T-helper 1 cell treated with Interleukin-12 subunit alpha and Interleukin-12 subunit beta and Interleukin-4 antibody, amounts not matched to agents 30 μg/mL and 1 μg/mL, for 36 hours (primary cell): ENCODE data around the gene PCDH1.
"Not testable (repeated sequence)": the region's sequence is repeated elsewhere in the genome, so short reads cannot be mapped to it uniquely, and the experiment has no call there.

Experiments
- H3K27ac Mint-ChIP-seq: one replicate; pipeline ENCODE4 v1.8.0; 2021; ENCODE audit warnings: mild to moderate bottlenecking, mixed read lengths
- H3K27me3 Mint-ChIP-seq: one replicate; pipeline ENCODE4 v1.8.0; 2021; ENCODE audit warnings: low read depth, mixed read lengths
- H3K36me3 Mint-ChIP-seq: one replicate; pipeline ENCODE4 v1.8.0; 2021; ENCODE audit warnings: low read depth, mixed read lengths
- H3K4me1 Mint-ChIP-seq: one replicate; pipeline ENCODE4 v1.8.0; 2021; ENCODE audit warnings: low read depth, mixed read lengths
- H3K4me3 Mint-ChIP-seq: one replicate; pipeline ENCODE4 v1.8.0; 2021; ENCODE audit warnings: mild to moderate bottlenecking, moderate library complexity, mixed read lengths
- H3K9me3 Mint-ChIP-seq: one replicate; pipeline ENCODE4 v1.8.0; 2021; ENCODE audit warnings: mixed read lengths

PCDH1 gene

DNA sequence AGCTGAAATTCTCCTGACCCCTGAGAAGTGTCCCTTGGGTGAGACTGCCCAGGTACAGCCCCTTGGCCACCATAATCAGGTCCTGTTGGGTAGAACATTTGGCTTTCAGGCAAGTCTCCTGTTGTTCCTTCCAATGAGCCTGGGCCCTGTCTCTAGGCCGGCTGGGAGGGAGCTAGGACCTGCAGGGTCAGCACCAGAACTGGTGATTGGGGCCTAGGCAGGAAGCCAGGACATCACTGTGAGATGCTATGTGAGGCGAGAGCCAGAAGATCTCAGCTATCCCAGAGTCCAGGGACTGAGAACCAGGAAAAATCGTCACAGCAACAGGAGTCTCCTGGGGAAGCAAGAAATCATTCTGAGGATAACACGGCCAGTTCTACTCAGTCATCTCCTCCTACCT lies 51.5 kb downstream of the PCDH1 start:
- Mint-ChIP-seq H3K27me3 (peaks cover 56% of the 10 kb centered on the region), H3K9me3 (no peaks in the 10 kb centered on the region), H3K4me1 (peaks cover 3% of the 10 kb centered on the region), H3K4me3 (no peak overlapping the region), H3K36me3 (no peaks in the 10 kb centered on the region), H3K27ac (no peak overlapping the region)

DNA sequence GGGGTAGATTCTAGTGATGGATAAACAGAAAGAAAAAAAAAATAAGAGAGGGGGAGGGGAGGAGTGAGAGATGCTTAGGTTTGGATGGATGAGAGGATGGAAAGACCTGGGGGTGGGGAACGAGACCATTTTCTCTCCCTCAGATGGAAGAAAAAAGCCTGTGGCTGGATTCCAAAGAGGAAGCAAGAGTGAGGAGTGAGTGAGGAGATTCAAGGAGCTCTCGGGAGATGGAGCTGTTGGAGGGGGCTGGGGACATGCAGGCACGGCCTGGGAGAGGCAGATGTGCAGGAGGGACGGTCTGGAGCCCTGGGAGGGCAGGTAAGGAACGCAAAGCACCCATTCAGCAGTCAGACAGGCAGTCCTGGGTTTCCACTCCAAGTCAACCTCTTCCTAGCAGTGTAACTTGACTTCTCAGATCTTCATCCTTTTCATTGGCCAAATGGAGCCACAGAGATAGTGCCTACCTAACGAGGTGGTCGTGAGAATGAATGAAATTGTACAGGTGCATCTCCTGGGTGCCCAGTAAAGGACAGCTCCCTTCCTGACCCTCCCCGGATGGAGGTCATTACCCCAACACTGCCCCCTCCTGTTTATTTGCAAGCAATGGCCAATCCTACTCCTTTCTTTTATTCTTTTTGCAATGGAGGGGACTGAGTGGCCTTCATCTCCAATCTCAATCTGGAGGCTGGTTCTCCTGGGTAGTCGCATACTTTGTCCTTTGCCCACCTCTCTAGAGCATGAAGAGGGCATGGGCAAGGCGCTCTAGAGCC lies 52.2 kb downstream of the PCDH1 start:
- Mint-ChIP-seq H3K4me1 (peaks cover 3% of the 10 kb centered on the region), H3K4me3 (no peak overlapping the region), H3K36me3 (no peaks in the 10 kb centered on the region), H3K27me3 (peaks cover 54% of the 10 kb centered on the region), H3K9me3 (no peaks in the 10 kb centered on the region), H3K27ac (no peak overlapping the region)

DNA sequence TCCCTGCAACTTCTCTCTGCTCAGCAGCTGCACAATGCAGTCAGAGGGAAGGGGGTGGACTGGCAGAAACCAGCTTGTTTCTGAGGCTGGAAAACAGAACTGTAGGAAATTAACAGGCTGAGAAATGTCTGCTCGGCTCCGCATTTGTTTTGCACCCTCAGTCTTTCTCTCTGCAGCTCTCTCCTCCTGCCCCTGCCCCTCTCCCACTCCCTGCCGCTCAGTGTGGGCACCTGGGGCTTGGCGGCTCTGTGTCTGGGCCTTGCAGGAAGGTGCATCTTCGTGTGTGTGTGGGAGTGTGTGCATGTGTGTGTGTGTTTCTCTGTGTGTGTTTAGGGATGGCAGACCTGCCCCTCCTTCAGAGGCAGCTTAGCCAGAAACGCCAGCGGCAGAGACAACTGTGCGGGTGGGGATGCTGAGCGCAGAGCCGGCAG lies 53.0 kb downstream of the PCDH1 start:
- no peaks in the 10 kb centered on the region for H3K36me3 Mint-ChIP-seq
- H3K4me1 Mint-ChIP-seq: peaks cover 3% of the 10 kb centered on the region
- H3K27me3 Mint-ChIP-seq: peaks cover 51% of the 10 kb centered on the region
- H3K4me3 Mint-ChIP-seq: no peak overlapping the region
- H3K27ac Mint-ChIP-seq: no peak overlapping the region
- no peaks in the 10 kb centered on the region for H3K9me3 Mint-ChIP-seq

DNA sequence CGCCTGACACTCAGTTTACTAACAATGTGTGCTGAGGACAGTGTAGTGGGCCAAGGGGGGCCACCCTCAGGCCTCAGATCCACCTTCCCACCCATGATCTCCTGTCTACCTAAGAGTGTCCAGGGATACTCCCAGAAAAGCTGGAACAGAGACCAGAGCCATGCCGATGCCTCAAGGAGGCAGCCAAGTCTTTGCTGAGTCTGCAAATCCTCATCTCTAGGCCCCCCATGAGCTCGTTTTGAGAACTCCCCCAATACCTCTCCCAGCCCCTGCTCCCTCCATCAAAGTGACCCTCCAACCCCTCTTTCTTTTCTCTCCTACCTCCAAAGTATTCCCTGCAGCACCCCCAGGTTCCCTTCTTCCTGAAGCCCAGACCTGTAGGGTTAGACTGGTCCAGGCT lies 53.5 kb downstream of the PCDH1 start:
- peaks cover 3% of the 10 kb centered on the region for H3K4me1 Mint-ChIP-seq
- no peak overlapping the region for H3K27ac Mint-ChIP-seq
- H3K36me3 Mint-ChIP-seq: no peaks in the 10 kb centered on the region
- no peak overlapping the region for H3K4me3 Mint-ChIP-seq
- no peaks in the 10 kb centered on the region for H3K9me3 Mint-ChIP-seq
- peaks cover 50% of the 10 kb centered on the region for H3K27me3 Mint-ChIP-seq

- Mint-ChIP-seq H3K27ac (no peak overlapping the region), H3K4me3 (no peak overlapping the region), H3K4me1 (peaks cover 3% of the 10 kb centered on the region), H3K36me3 (no peaks in the 10 kb centered on the region), H3K27me3 (peaks cover 39% of the 10 kb centered on the region), H3K9me3 (no peaks in the 10 kb centered on the region)
Measured at GRCh38 chr5:141823056-141823455, 55.2 kb downstream of the PCDH1 start.

- Mint-ChIP-seq H3K27ac (no peak overlapping the region), H3K9me3 (no peaks in the 10 kb centered on the region), H3K36me3 (no peaks in the 10 kb centered on the region), H3K27me3 (peaks cover 38% of the 10 kb centered on the region), H3K4me1 (no peaks in the 10 kb centered on the region), H3K4me3 (no peak overlapping the region)
Measured at GRCh38 chr5:141822144-141822543, 56.1 kb downstream of the PCDH1 start.

- Mint-ChIP-seq H3K9me3 (no peaks in the 10 kb centered on the region), H3K4me3 (no peak overlapping the region), H3K27me3 (peaks cover 42% of the 10 kb centered on the region), H3K36me3 (no peaks in the 10 kb centered on the region), H3K27ac (no peak overlapping the region), H3K4me1 (no peaks in the 10 kb centered on the region)
Measured at GRCh38 chr5:141821430-141821925, 56.7 kb downstream of the PCDH1 start.

GRCh38 chr5:141820686-141821085 lies 57.5 kb downstream of the PCDH1 start:
- H3K27me3 Mint-ChIP-seq: peaks cover 34% of the 10 kb centered on the region
- not testable (repeated sequence) for H3K4me3 Mint-ChIP-seq, H3K36me3 Mint-ChIP-seq, H3K9me3 Mint-ChIP-seq, H3K4me1 Mint-ChIP-seq, H3K27ac Mint-ChIP-seq

- Mint-ChIP-seq H3K4me1 (no peaks in the 10 kb centered on the region), H3K9me3 (no peaks in the 10 kb centered on the region), H3K4me3 (no peak overlapping the region), H3K27me3 (peaks cover 21% of the 10 kb centered on the region), H3K27ac (no peak overlapping the region), H3K36me3 (no peaks in the 10 kb centered on the region)
Measured at GRCh38 chr5:141817631-141818030, 60.6 kb downstream of the PCDH1 start.

- Mint-ChIP-seq H3K4me3 (no peak overlapping the region), H3K36me3 (no peaks in the 10 kb centered on the region), H3K4me1 (no peaks in the 10 kb centered on the region), H3K9me3 (no peaks in the 10 kb centered on the region), H3K27me3 (peaks cover 20% of the 10 kb centered on the region), H3K27ac (no peak overlapping the region)
Measured at GRCh38 chr5:141816598-141817399, 61.4 kb downstream of the PCDH1 start.

- Mint-ChIP-seq H3K27me3 (peaks cover 29% of the 10 kb centered on the region), H3K36me3 (no peaks in the 10 kb centered on the region), H3K9me3 (no peaks in the 10 kb centered on the region), H3K4me3 (no peak overlapping the region), H3K4me1 (no peaks in the 10 kb centered on the region), H3K27ac (no peak overlapping the region)
Measured at GRCh38 chr5:141815796-141816180, 62.4 kb downstream of the PCDH1 start.

DNA sequence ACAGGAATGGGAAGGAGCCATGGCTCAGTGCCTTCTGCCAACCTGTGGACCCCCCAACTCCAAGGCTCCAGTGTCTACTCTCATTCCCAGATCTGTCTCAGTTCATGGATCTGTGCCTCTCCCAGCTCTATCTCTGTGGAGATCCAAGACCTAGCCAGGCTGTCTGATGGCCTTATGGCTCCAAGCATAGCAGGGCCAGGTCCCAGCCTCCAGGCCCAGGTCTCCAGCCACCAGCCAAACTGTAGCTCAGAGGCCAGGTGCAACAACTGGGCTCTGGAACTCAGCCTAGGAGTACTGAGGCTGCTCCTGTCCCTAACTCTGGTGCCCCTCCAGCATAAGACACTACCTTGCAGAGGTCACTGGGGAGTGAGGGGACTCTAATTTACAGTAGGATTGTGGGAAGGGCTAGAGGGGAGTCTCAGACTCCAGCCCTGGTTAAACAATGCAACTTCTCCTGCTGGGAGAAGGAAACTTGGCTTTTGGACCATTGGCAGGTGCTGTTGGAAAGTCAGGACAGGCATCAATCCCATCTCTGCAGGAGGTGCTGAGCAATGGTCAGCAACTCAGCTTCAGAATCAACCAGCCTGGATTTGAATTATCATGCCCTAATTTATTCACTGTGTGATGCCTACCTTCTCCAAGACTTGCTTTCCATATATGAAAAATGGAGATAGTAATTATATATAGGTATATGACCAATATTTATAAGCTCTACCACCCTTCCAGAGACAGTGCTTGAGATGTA lies 63.0 kb downstream of the PCDH1 start:
- no peaks in the 10 kb centered on the region for H3K4me1 Mint-ChIP-seq
- no peaks in the 10 kb centered on the region for H3K36me3 Mint-ChIP-seq
- H3K27ac Mint-ChIP-seq: no peak overlapping the region
- H3K9me3 Mint-ChIP-seq: no peaks in the 10 kb centered on the region
- peaks cover 33% of the 10 kb centered on the region for H3K27me3 Mint-ChIP-seq
- no peak overlapping the region for H3K4me3 Mint-ChIP-seq

DNA sequence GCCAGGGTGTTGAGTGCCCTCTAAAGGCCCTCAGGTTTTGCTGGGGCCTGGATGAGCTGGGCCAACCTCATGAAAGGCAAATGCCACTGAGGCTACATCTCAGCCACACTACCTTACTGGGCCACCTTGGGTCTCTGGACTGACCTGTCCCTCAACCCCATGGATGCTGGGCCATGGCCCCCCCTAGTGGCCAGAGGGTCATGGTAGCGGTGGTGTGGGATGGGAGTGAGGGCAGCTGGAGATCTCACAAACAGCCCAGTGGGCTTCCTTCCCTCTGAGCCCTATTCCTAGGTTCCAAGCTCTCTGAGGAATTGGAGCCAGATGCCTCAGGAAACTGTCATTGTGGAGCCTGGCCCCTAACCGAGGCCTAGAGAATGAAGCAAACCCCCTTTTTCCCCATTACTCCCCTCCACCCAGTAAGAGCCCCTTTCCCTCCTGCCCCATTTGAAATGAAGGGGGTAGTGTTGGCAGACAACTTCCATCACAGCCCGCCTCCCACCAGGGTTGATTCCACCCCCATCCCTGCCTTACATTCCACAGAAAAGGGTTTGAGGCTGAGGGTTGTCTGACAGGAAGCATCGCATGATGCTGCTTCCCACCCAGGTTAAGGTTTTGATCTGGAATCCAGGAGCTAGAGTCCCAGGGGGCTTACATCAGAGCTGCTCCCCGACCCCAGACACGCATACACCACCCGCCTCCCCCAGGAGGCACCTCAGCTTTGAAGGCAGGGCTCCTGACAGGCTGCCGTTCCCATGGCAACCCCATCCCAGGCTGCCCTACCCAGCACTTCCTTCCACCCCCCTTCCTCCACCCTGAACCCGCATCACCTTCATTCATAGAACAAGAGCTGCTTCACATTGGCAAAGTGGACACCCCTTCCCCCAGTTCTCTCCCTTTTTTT lies 63.9 kb downstream of the PCDH1 start:
- H3K9me3 Mint-ChIP-seq: no peaks in the 10 kb centered on the region
- no peak overlapping the region for H3K4me3 Mint-ChIP-seq
- peaks cover 35% of the 10 kb centered on the region for H3K27me3 Mint-ChIP-seq
- H3K4me1 Mint-ChIP-seq: no peaks in the 10 kb centered on the region
- H3K36me3 Mint-ChIP-seq: no peaks in the 10 kb centered on the region
- no peak overlapping the region for H3K27ac Mint-ChIP-seq

- H3K4me3 Mint-ChIP-seq: no peak overlapping the region
- H3K27me3 Mint-ChIP-seq: peaks cover 50% of the 10 kb centered on the region
- H3K27ac Mint-ChIP-seq: no peak overlapping the region
- H3K4me1 Mint-ChIP-seq: no peaks in the 10 kb centered on the region
- no peaks in the 10 kb centered on the region for H3K36me3 Mint-ChIP-seq
- no peaks in the 10 kb centered on the region for H3K9me3 Mint-ChIP-seq
Measured at GRCh38 chr5:141812512-141812911, 65.7 kb downstream of the PCDH1 start.
